ENCODE measurements around the gene SDK1.

Gene SDK1

DNA sequence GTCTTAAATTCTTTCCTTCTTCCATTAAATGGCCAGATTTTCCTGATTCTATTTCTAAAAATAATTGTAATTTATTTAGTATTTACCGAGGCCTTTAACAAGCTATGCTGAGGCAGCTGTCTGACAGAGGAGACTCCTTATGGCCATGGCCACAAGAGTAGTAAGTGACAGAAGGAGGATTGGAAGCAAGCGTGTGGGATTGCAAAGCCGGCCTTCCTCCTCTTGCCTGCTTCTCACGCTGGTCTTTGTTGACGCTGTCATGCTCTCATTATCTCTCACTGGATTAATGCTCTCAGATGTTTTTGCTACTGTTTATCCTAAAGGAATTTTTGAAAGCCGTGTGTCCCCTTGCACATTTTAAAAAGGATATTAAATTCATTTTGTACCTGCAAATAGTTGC is 546.3 kb downstream of the SDK1 start:
- in situ Hi-C loops (cut with MboI; ENCODE audit: low sequenced_read_pairs): no loop called here

GRCh38 chr7:3859431-3859830 is 558.4 kb downstream of the SDK1 start:
- in situ Hi-C loops (cut with MboI; ENCODE audit: low sequenced_read_pairs): no loop called here

GRCh38 chr7:3860932-3861331 is 559.9 kb downstream of the SDK1 start:
- in situ Hi-C loops (cut with MboI; ENCODE audit: low sequenced_read_pairs): no loop called here

GRCh38 chr7:3861386-3861785 is 560.3 kb downstream of the SDK1 start:
- in situ Hi-C loops (cut with MboI; ENCODE audit: low sequenced_read_pairs): no loop called here

DNA sequence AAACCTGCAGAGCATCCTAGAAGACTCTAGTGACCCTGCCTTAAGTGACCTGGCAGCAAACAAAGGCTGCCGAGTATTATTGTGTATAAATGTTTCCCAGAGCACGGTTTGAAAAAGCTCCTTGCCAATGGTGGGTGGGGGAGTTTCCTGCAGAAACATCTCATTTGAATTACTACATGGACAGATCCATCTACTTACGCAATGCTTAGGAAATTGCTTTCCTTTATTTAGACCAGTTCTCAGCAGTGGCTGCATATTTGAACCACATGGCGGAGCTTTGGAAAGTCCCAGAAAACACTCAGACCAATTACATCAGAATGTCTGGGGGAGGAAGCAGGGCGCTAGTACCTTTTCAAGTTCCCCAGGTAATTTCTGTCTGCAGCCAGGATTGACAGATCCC is 560.9 kb downstream of the SDK1 start:
- in situ Hi-C loops (cut with MboI; ENCODE audit: low sequenced_read_pairs): no loop called here

GRCh38 chr7:3862774-3863173 is 561.7 kb downstream of the SDK1 start:
- in situ Hi-C loops (cut with MboI; ENCODE audit: low sequenced_read_pairs): no loop called here

DNA sequence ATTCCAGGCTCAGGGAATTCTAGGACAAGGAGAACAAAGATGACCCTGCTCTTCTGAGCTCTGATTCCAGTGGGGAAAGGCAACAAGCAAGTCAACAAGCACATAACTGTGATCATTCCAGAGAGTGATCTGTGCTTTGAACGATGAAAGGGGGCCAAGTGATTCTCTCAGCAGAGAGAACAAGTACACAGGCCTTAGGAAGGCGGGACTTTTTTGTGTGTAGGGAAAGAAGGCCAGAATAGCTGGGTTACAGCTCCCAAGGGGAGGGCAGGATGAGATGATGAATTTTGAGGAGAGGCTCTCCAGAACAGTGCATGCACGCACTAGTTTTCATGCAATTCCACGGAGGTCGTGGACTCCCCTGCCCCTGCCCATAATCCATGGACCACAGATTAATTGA is 565.2 kb downstream of the SDK1 start:
- in situ Hi-C loops (cut with MboI; ENCODE audit: low sequenced_read_pairs): no loop called here

DNA sequence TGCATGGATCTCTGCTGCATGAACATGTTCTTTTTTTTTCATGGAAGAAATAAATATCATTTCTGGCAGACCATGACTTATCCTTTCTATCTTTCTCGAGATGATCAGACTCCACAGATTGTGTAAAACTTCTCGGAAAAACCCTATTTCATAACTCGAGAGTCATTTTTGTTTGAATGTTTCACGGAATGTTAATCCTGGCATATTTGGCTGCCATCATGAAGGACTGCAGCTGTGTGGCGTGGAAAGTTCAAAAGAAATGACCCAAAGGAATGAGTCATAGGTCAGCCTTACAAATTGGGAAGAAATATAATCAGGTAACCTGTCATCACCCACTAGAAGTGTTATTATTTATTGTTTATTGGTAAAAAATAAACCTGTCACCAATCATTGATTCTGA is 566.8 kb downstream of the SDK1 start:
- in situ Hi-C loops (cut with MboI; ENCODE audit: low sequenced_read_pairs): no loop called here

- in situ Hi-C loops (cut with MboI; ENCODE audit: low sequenced_read_pairs): no loop called here
Measured at GRCh38 chr7:3879355-3880075, 578.5 kb downstream of the SDK1 start.

DNA sequence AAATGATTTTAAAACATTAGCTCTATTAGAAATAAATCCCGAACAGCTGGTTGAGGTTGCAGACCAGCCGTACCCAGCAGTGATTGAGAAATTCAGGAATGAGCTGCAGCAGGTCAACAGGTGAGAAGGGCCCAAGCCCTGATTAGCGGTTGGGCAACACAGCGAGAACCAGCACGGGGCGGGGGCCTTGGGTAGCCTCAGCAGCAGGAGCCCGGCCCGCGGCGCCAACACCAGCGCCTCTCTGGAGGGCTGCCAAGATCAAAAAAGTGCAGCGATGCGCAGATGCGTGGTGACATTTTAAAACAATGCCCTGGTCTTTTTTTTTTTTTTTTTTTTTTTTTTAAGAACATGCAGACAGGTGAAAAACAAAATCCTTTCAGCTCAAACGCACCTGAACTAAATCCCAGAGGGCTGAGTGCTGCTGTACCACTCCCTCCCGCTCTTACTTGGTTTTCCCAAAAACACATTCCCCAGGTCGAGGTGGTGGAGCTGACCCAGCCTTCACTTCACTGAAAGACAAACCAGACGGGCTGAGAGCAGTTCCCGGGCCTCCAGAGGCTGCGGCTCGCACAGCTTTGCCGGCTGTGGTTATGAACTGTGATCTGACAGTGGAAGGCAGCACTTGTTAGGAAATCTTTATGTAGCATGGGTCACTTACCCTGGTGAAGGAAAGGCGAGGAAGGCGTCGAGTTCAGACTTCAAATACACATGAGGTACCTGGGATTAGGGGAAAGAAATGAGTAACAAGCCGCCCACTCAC is 579.4 kb downstream of the SDK1 start:
- in situ Hi-C loops (cut with MboI; ENCODE audit: low sequenced_read_pairs): no loop called here

- in situ Hi-C loops (cut with MboI; ENCODE audit: low sequenced_read_pairs): no loop called here
Measured at GRCh38 chr7:3882782-3883181, 581.7 kb downstream of the SDK1 start.

DNA sequence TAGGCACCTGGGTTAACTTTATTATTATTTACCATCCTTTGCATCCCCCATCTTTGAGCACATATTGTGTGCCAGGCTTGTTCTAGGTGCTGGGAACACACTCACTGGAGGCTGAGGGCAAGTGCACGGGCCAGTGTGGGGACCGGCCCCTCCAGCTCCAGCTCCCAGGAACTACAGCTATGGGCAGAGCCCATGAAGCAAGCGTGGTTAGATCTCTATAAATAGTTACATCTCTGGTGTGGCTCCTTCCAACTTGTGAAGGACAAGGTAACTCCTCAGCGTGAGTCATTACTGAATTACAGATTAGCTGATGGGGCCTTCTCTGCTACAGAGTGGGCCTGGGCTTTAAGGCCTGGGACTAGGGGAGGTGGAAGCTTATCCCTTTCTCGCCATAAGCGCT is 583.5 kb downstream of the SDK1 start:
- in situ Hi-C loops (cut with MboI; ENCODE audit: low sequenced_read_pairs): no loop called here

DNA sequence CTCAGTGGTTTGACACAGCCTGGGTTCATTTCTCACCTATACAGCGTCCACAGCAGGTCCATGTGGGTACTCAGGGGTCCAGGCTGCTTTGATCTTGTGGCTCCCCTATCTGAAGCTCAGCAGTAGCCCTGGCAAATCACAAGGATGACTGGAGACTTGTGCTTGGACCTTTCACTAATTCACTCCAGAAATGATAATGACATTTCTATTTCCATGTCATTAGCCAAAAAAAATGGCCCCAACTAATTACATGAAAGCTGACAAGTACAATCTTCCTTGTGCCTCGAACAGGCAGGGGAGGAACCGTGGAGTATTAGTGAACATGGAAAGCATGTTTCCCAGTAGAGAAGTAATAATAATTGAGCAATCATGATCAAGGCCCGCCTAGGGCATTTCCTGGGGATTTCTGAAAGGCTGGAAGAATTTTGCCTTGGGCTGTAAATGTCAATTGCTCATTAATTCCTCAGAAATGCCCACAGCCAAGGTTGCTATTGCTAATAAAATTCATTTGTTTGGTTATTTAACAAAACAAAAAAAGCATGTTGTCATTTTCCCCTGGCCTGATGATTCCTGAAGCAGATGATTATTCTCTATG is 586.1 kb downstream of the SDK1 start:
- in situ Hi-C loops (cut with MboI; ENCODE audit: low sequenced_read_pairs): no loop called here

DNA sequence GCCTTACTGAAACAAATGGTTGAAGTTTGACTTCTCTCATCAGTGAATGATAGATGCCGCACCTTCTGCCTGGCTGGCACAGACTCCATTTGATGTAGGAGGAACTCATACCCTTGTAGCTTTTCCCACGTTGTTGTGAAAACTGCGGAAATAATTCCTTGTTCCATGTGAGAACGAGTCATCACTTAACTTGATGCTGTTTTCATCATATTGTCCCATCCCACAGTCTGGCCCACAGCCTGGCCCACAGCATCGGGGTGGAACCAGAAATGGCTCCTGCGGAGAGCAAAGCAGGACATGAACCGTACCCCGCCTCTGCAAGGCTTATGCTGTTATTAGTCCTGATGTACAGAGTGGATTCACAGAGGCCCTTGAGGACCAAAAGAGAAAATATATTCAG is 587.0 kb downstream of the SDK1 start:
- in situ Hi-C loops (cut with MboI; ENCODE audit: low sequenced_read_pairs): no loop called here

DNA sequence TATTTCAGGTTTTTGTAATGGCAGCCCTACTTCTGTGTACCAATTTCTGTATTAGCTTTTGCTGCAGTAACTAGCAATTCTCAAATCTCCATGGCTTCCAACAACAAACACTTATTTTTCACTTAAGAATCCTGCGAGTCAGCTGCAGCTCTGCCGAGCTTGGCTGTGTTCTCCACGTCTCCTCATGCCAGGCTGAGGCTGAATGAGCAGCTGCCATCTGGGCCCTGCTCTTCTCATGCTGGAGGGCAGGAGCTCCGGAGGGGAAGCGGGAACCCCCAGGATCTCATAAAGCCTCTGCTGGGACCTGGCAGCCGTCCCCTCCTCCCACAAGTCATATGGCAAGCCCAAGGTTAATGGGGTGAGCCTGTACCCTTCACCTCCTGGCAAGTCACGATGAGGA is 591.1 kb downstream of the SDK1 start:
- in situ Hi-C loops (cut with MboI; ENCODE audit: low sequenced_read_pairs): no loop called here

- in situ Hi-C loops (cut with MboI; ENCODE audit: low sequenced_read_pairs): no loop called here
Measured at GRCh38 chr7:3892686-3893085, 591.6 kb downstream of the SDK1 start.

- in situ Hi-C loops (cut with MboI; ENCODE audit: low sequenced_read_pairs): no loop called here
Measured at GRCh38 chr7:3893151-3893788, 592.2 kb downstream of the SDK1 start.

- in situ Hi-C loops (cut with MboI; ENCODE audit: low sequenced_read_pairs): no loop called here
Measured at GRCh38 chr7:3893789-3894153, 592.7 kb downstream of the SDK1 start.

GRCh38 chr7:3895341-3896116 is 594.5 kb downstream of the SDK1 start:
- in situ Hi-C loops (cut with MboI; ENCODE audit: low sequenced_read_pairs): no loop called here

DNA sequence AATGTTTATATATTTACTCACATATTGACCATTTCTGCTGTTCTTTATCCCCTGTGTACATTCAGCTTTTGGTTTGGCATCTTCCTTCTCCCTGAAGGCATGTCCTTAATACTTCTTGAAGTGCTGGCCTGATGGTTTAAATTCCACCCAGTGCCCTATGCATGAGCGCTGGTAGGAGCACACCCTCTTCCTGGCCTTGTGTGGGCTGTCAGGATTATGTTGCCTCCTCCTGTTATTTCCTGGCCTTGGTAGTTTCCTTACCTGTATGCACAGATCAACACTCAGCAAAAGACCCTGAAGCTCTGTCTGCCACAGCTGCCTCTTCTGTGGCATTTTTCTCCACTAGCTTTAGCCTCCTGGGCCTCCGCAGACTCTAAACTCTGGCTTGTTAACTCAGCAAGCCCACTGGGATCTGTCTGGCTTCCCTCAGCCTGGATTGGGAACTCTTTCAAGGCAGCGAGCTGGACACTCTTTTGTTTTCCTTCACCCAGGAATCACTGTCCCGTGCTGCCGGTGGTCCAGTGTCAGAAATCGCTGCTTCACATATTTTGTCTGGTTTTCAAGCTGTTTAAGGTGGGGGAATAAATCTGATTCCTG is 595.2 kb downstream of the SDK1 start:
- in situ Hi-C loops (cut with MboI; ENCODE audit: low sequenced_read_pairs): no loop called here

Data from hTERT RPE-1 (cell line).